Measurements from ENCODE around the gene FAM114A2. TPM values are rescaled to one million over a fixed set of nuclear protein-coding genes. Genes with fewer than 3 reads are reported as not detected.

Gene FAM114A2
- total RNA-seq, 2 experiments from 2014 or later = 25.0 to 25.9 TPM

DNA sequence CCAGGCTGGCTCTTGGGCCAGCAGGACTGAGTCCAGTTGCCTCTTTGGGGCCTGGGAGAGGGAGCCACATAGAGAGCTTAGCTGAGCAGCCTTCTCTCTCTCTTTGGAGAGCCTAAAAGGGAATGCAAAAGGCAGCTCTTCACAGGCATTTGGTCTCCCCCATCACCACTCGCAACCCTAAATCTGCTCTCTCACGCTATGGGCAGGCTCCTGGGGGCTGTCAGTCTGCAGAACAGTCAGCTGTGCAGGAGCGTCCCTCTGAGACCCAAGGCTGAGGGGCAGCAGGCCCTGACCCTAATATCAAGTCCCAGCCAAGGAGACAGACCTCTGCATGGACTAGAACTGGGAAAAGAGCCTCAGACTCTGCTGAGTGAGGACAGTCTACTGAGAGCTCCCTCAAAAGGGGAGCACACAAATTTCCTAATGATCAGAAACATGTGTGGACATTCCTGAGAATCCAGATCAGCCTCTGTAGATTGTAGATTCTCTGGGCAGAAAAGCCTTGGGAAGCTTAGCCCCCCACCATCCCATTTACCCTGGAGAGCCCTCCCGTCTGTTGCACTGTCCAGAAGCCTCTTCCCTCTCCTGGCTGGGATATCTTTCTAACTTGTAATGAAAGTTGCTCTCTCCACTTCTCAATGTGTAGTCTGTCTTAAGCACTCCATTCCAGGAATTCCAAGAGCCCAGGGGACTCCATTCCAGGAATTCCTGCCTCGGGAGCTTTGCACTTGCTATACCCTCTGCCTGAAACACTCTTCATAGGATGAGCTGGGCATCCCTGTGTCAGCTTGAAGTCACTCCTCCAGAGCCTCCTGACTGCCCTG is 79.4 kb downstream of the FAM114A2 start:
- Mint-ChIP-seq H3K9me3 (no peaks in the 10 kb centered on the region), H3K36me3 (ENCODE audit: low read depth) (no peaks in the 10 kb centered on the region), H3K4me3 (no peak overlapping the region), H3K27ac (no peak overlapping the region), H3K27me3 (ENCODE audit: low read depth) (no peaks in the 10 kb centered on the region), H3K4me1 (ENCODE audit: low read depth) (peaks cover 7% of the 10 kb centered on the region)
- intact Hi-C loops (cut with micrococcal nuclease) = no loop called here
- DNase-seq = no peak
- CTCF ChIA-PET = interaction anchor here (0.5 to 1.3 kb wide), 3 partner anchors 16 to 346 kb away, joined by 3 to 4 read pairs (median 3); no protein-coding TSS in a partner anchor

GRCh38 chr5:153957205-153957604 is 81.5 kb downstream of the FAM114A2 start:
- Mint-ChIP-seq H3K36me3 (ENCODE audit: low read depth) (no peaks in the 10 kb centered on the region), H3K4me1 (ENCODE audit: low read depth) (peaks cover 7% of the 10 kb centered on the region), H3K9me3 (no peaks in the 10 kb centered on the region), H3K27me3 (ENCODE audit: low read depth) (no peaks in the 10 kb centered on the region), H3K27ac (no peak overlapping the region), H3K4me3 (no peak overlapping the region)
- CTCF ChIA-PET = interaction anchor here (1.0 kb wide), 1 partner anchor 9 kb away, joined by 3 read pairs; no protein-coding TSS in a partner anchor
- intact Hi-C loops (cut with micrococcal nuclease) = no loop called here
- no peak for DNase-seq

DNA sequence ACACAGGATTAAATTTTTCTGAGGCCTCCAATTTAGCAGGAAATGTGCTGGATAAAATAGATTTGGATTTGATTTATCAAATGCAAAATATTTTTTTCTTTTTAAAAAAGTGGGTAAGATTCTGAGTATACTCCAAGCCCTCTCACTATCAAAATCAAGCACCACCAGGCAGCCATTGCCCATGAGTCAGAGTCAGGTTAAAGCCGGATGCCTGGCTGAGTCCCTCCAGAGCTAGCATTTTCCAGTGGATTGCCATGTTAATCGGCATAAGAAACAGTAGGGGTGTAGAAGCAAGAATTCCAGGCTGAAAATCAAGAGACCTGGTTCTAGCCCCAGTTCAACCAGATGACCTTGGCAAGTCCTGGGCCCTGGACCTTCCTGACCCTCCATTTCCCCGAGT is 85.3 kb downstream of the FAM114A2 start:
- H3K9me3 Mint-ChIP-seq = no peaks in the 10 kb centered on the region
- H3K4me3 Mint-ChIP-seq = no peak overlapping the region
- H3K36me3 Mint-ChIP-seq (ENCODE audit: low read depth) = no peaks in the 10 kb centered on the region
- no peak for DNase-seq
- H3K4me1 Mint-ChIP-seq (ENCODE audit: low read depth) = no peaks in the 10 kb centered on the region
- intact Hi-C loops (cut with micrococcal nuclease) = no loop called here
- H3K27ac Mint-ChIP-seq = no peak overlapping the region
- CTCF ChIA-PET = no interaction called here
- no peaks in the 10 kb centered on the region for H3K27me3 Mint-ChIP-seq (ENCODE audit: low read depth)

- H3K4me1 Mint-ChIP-seq (ENCODE audit: low read depth) = no peaks in the 10 kb centered on the region
- H3K4me3 Mint-ChIP-seq = no peak overlapping the region
- no peak for DNase-seq
- CTCF ChIA-PET = no interaction called here
- H3K36me3 Mint-ChIP-seq (ENCODE audit: low read depth) = no peaks in the 10 kb centered on the region
- intact Hi-C loops (cut with micrococcal nuclease) = no loop called here
- H3K9me3 Mint-ChIP-seq = no peaks in the 10 kb centered on the region
- H3K27ac Mint-ChIP-seq = no peak overlapping the region
- no peaks in the 10 kb centered on the region for H3K27me3 Mint-ChIP-seq (ENCODE audit: low read depth)
Observed at GRCh38 chr5:153952893-153953292, 85.8 kb downstream of the FAM114A2 start.

DNA sequence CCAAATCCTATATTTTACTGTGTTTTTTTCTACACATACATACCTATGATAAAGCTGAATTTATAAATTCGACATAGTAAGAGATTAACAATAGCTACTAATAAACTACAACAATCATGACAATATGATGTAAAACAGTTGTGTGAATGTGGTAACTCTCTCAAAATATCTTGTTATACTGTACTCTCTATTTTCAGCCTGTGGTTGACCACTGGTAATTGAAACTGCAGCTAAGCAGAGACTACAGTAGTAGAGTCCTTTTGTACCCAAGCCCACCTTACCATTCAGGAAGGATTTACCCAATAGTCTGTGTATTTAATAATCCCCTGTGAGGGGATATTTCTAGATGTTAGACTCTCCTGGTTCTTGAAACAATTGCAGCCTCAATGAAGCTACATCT is 86.7 kb downstream of the FAM114A2 start:
- intact Hi-C loops (cut with micrococcal nuclease) = no loop called here
- Mint-ChIP-seq H3K36me3 (ENCODE audit: low read depth) (no peaks in the 10 kb centered on the region), H3K4me1 (ENCODE audit: low read depth) (no peaks in the 10 kb centered on the region), H3K9me3 (no peaks in the 10 kb centered on the region), H3K27ac (no peak overlapping the region), H3K27me3 (ENCODE audit: low read depth) (no peaks in the 10 kb centered on the region), H3K4me3 (no peak overlapping the region)
- DNase-seq = no peak
- CTCF ChIA-PET = interaction anchor here (0.6 to 1.1 kb wide), 2 partner anchors 13 to 311 kb away, joined by 3 to 4 read pairs; no protein-coding TSS in a partner anchor

DNA sequence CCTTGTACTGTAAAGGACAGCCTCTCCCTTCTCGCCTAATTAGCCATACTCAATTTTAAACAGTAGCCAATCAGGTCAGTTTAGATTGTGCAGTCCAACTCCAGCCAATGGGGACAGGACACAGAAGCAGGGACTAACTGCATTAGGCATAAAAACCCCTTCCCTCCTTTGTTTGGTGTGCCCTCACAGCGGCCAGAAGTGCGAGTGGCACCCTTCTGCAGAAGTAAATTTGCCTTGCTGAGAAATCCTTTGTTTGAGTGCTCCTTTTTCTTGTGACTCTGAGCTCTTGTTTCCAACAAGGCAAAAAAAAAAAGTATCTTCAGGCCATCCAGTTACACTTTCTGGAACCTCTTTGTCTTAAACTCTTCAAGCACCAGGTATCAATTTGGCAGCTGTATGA is 97.4 kb downstream of the FAM114A2 start:
- no peaks in the 10 kb centered on the region for H3K36me3 Mint-ChIP-seq (ENCODE audit: low read depth)
- no peak for DNase-seq
- CTCF ChIA-PET = interaction anchor here (0.7 kb wide), 1 partner anchor 11 kb away, joined by 3 read pairs; no protein-coding TSS in a partner anchor
- H3K27ac Mint-ChIP-seq = no peak overlapping the region
- peaks cover 33% of the 10 kb centered on the region for H3K9me3 Mint-ChIP-seq
- no peaks in the 10 kb centered on the region for H3K4me1 Mint-ChIP-seq (ENCODE audit: low read depth)
- H3K4me3 Mint-ChIP-seq = no peak overlapping the region
- intact Hi-C loops (cut with micrococcal nuclease) = no loop called here
- peaks cover 3% of the 10 kb centered on the region for H3K27me3 Mint-ChIP-seq (ENCODE audit: low read depth)

Other genes with a start within 250 kb of the FAM114A2 start
- 1 to 10 TPM; 7.9 to 8.4 TPM for gene MFAP3, start 57 bp upstream of the FAM114A2 start, total RNA-seq
- gene GALNT10, start 151.8 kb upstream of the FAM114A2 start, total RNA-seq = 10 to 100 TPM; 41.2 to 42.8 TPM

All from activated naive CD4-positive, alpha-beta T cell treated with anti-CD3 and anti-CD28 coated beads for 36 hours (primary cell).